Osteoblast (primary cell): ENCODE data around the gene RHBDD1. TPM values are rescaled to one million over a fixed set of nuclear protein-coding genes. Genes with fewer than 3 reads are reported as not detected.

ENCODE experiments used
- DNase-seq: peaks from one replicate; pipeline ENCODE4 v3.0.0; 2011; ENCODE audit warnings: low spot score, mixed read lengths; ENCODE audit not compliant: insufficient read length; ENCODE audit errors: missing footprints
- H2AFZ ChIP-seq: 2 replicates; pipeline ENCODE4 v1.6.0; 2011; ENCODE audit warnings: mild to moderate bottlenecking, low read length
- H3K27ac ChIP-seq: 2 replicates; pipeline ENCODE4 v1.5.1; 2011; ENCODE audit warnings: mild to moderate bottlenecking, low read depth, low read length, moderate library complexity
- H3K27me3 ChIP-seq: 2 replicates; pipeline ENCODE4 v1.6.0; 2012; ENCODE audit warnings: mild to moderate bottlenecking, control low read depth, inconsistent platforms, low read length, moderate library complexity; ENCODE audit not compliant: insufficient read depth
- H3K36me3 ChIP-seq: 2 replicates; pipeline ENCODE4 v1.5.1; 2011; ENCODE audit warnings: mild to moderate bottlenecking, low read length, control low read depth, moderate library complexity; ENCODE audit not compliant: insufficient read depth
- H3K4me1 ChIP-seq: 2 replicates; pipeline ENCODE4 v1.5.1; 2011; ENCODE audit warnings: mild to moderate bottlenecking, low read length, control low read depth, moderate library complexity; ENCODE audit not compliant: insufficient read depth
- H3K4me2 ChIP-seq: 2 replicates; pipeline ENCODE4 v1.6.0; 2011; ENCODE audit warnings: mild to moderate bottlenecking, low read length; ENCODE audit not compliant: insufficient read depth
- H3K4me3 ChIP-seq: fragments of 200-600 bp; sonication (generic); 3 replicates; pipeline ENCODE4 v1.5.1; 2012; ENCODE audit warnings: mild to moderate bottlenecking, low read length, inconsistent platforms; ENCODE audit not compliant: insufficient read depth
- H3K79me2 ChIP-seq: 2 replicates; pipeline ENCODE4 v1.6.0; 2012; ENCODE audit warnings: mild to moderate bottlenecking, low read length, control low read depth, inconsistent platforms; ENCODE audit not compliant: insufficient read depth
- H3K9me3 ChIP-seq: 2 replicates; pipeline ENCODE4 v1.5.1; 2011; ENCODE audit warnings: low read depth, low read length, control low read depth
- H4K20me1 ChIP-seq: 2 replicates; pipeline ENCODE4 v1.6.0; 2012; ENCODE audit warnings: mild to moderate bottlenecking, low read length, control low read depth; ENCODE audit not compliant: insufficient read depth
- total RNA-seq: library from RNA; depleted of rRNA; stranded (reverse); fragments of >200 nt; gene quantifications from 2 replicates; pipeline ENCODE4 v1.2.3, GENCODE V29; 2012
- TF ChIP-seq, protein P1 (sequence below): IDR thresholded peaks from 2 replicates; pipeline ENCODE4 v1.5.1; 2011; ENCODE audit warnings: mild to moderate bottlenecking, low read depth, low read length, moderate library complexity; ENCODE audit errors: extremely low read depth

Gene RHBDD1
- total RNA-seq, 1 donor = 25.3 TPM

DNA sequence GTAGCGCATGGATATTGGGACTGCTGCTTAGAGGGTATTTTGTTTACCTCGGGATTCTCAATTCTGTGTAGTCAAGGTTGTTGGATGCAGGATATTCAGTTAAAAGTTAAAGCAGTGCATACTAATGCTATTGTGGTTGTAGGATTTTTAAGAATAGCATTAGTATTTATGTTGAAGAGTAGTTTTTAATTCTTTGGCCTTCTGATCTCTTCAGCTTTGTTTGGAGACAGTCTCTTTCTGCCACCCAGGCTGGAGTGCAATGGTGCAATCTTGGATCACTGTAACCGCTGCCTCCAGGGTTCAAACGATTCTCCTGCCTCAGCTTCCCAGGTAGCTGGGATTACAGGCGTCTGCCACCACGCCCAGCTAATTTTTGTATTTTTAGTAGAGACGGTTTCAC is 1.5 kb downstream of the RHBDD1 start:
- Histone ChIP-seq H3K4me1 (peaks cover 11% of the 10 kb centered on the region), H3K27me3 (no peaks in the 10 kb centered on the region), H4K20me1 (no peaks in the 10 kb centered on the region), H3K4me2 (peak overlapping the region; percentile 93), H2AFZ (no peak overlapping the region), H3K36me3 (peaks cover 4% of the 10 kb centered on the region), H3K4me3 (no peak overlapping the region), H3K27ac (no peak overlapping the region), H3K79me2 (peaks cover 30% of the 10 kb centered on the region), H3K9me3 (no peaks in the 10 kb centered on the region)
- DNase-seq = no peak
- TF ChIP-seq, protein P1, sequence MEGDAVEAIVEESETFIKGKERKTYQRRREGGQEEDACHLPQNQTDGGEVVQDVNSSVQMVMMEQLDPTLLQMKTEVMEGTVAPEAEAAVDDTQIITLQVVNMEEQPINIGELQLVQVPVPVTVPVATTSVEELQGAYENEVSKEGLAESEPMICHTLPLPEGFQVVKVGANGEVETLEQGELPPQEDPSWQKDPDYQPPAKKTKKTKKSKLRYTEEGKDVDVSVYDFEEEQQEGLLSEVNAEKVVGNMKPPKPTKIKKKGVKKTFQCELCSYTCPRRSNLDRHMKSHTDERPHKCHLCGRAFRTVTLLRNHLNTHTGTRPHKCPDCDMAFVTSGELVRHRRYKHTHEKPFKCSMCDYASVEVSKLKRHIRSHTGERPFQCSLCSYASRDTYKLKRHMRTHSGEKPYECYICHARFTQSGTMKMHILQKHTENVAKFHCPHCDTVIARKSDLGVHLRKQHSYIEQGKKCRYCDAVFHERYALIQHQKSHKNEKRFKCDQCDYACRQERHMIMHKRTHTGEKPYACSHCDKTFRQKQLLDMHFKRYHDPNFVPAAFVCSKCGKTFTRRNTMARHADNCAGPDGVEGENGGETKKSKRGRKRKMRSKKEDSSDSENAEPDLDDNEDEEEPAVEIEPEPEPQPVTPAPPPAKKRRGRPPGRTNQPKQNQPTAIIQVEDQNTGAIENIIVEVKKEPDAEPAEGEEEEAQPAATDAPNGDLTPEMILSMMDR = no peak

DNA sequence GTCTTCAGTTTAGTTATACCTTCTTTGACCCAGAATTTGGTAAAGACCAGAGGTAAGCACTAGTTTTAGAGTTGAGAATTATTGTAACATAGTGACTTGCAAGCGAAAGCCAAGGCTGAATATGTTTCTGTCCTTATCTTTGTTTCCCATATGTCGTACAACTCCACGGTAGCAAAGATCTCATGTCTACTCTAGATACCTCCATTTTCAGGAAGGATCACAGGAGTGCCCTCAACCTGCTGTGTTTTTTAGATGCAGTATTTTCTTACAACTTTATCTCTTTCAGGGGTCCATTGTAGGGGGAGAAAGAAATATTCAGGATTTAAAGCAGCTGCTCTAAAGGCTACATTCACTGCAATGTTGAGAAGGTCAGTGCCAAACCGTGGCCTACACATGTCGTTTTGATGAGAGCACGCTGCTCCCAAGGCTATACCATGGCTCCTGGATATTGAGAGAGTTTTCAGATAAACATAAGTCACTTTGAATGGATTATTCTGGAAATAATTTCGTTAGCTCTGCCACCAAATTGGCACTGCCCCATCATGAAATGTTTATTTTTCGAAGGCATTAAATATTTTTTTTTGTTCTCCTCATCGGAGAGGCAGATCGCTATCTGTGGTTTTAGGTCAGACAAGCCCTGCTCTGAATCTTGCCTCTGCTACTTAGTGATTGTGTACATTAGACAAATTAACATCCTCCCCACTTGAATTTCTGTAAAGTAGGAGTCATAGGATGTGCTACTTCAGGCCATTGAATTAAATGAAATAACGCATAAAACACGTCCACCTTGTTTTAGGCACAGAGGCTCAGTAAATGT is 2.1 kb downstream of the RHBDD1 start:
- Histone ChIP-seq H3K4me1 (peaks cover 11% of the 10 kb centered on the region), H3K36me3 (peaks cover 4% of the 10 kb centered on the region), H3K9me3 (no peaks in the 10 kb centered on the region), H2AFZ (no peak overlapping the region), H3K27me3 (no peaks in the 10 kb centered on the region), H4K20me1 (no peaks in the 10 kb centered on the region), H3K79me2 (peaks cover 31% of the 10 kb centered on the region), H3K4me2 (no peak overlapping the region), H3K27ac (no peak overlapping the region), H3K4me3 (no peak overlapping the region)
- peak; percentile 45 for DNase-seq
- TF ChIP-seq, protein P1 = no peak

DNA sequence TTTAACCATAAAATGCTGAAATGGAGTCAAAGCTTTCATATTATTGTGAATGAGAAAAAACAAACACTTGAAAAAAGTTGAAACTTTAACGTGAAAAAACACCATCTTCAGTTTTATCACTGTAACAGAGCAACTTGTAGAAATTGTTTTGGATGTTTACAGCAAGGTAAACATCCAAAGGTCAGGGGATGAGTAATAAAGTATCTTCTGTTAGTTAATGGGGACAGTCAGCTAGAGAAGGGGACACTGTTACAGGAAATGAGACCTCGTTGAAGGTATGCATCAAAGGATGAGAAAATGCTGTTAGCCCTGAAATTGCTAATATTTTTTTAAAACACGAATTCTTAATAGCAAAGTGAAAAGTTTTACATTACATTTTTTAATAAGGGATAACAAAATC is 2.9 kb downstream of the RHBDD1 start:
- Histone ChIP-seq H3K27ac (no peak overlapping the region), H2AFZ (no peak overlapping the region), H4K20me1 (no peaks in the 10 kb centered on the region), H3K36me3 (peaks cover 4% of the 10 kb centered on the region), H3K27me3 (no peaks in the 10 kb centered on the region), H3K4me3 (no peak overlapping the region), H3K79me2 (peaks cover 31% of the 10 kb centered on the region), H3K4me2 (no peak overlapping the region), H3K9me3 (no peaks in the 10 kb centered on the region), H3K4me1 (peaks cover 11% of the 10 kb centered on the region)
- DNase-seq = no peak
- TF ChIP-seq, protein P1 = no peak

DNA sequence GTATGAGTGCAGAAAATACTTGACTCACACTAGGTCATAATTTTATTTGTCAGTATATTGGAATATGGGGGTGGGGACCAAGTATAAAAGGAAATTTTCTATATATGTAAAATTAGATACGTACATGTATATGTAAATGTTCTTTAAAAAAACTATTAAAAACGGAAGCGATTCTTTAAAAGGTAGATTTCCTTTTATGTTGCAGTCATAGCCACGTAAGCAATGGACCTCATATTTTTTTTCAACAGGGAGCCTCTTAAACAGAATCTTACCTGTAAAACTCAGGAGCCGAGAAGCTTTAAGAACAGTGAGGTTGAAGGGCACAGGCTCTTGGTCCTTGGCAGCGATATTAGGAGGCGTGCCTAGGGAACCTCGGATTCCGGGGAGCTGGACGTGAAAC is 3.3 kb downstream of the RHBDD1 start:
- Histone ChIP-seq H3K27ac (no peak overlapping the region), H3K9me3 (no peaks in the 10 kb centered on the region), H4K20me1 (no peaks in the 10 kb centered on the region), H3K27me3 (no peaks in the 10 kb centered on the region), H3K4me1 (peaks cover 11% of the 10 kb centered on the region), H3K4me3 (no peak overlapping the region), H3K79me2 (peaks cover 36% of the 10 kb centered on the region), H3K4me2 (no peak overlapping the region), H2AFZ (no peak overlapping the region), H3K36me3 (peaks cover 4% of the 10 kb centered on the region)
- DNase-seq = no peak
- TF ChIP-seq, protein P1 = no peak
